Glomerular endothelial cell (primary cell): ENCODE measurements around the gene MPV17L2. TPM values are rescaled to one million over a fixed set of nuclear protein-coding genes. Genes with fewer than 3 reads are reported as not detected.
"Not testable (repeated sequence)": the region's sequence is repeated elsewhere in the genome, so short reads cannot be mapped to it uniquely, and the experiment has no call there.

Experiments used
- DNase-seq: peaks from one replicate; pipeline ENCODE4 v3.0.0-alpha.2; 2011; ENCODE audit warnings: low read depth, low spot score; ENCODE audit errors: extremely low read depth
- total RNA-seq: library from RNA; depleted of rRNA; stranded (reverse); fragments of >200 nt; gene quantifications from 2 replicates; pipeline ENCODE4 v1.2.3, GENCODE V29; 2015

Gene MPV17L2
- total RNA-seq = 30.7 and 36.3 TPM in 2 replicates

DNA sequence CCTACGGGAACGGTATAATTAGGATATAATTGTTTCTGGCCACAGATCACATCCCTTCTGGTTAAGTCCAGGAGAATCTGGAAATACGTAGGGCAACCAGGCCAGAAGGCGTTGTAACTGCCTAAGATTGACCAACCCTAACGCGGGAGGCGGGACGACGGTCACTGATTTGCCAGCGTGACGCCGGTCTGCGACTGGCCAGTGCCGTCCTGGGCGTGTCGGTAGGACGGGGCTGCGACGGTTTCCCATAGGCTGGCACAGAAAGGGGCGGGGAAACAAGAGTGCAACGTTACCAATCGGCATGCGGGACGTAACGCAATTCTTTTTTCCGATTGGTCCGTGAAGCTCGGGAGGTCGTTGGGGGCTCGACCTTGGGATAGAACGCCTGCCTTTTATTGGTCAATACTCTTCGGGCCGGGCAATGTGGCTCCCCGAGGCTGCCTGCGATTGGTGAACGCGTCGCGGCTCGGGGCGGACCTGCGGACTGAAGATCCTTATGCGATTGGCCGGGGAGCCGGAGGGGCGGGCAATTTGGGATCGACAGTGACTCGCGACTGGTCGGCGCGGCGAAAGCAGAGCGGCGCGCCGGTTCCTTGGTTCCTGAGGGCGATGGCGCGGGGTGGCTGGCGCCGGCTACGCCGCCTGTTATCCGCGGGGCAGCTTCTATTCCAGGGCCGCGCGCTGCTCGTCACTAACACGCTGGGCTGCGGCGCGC, at the start of gene MPV17L2:
MPV17L2 (plus strand) TSS at position 546 of the 715 bp plus-strand sequence; CDS start at position 610, 64 bp downstream.
- DNase-seq = peak; percentile 99

DNA sequence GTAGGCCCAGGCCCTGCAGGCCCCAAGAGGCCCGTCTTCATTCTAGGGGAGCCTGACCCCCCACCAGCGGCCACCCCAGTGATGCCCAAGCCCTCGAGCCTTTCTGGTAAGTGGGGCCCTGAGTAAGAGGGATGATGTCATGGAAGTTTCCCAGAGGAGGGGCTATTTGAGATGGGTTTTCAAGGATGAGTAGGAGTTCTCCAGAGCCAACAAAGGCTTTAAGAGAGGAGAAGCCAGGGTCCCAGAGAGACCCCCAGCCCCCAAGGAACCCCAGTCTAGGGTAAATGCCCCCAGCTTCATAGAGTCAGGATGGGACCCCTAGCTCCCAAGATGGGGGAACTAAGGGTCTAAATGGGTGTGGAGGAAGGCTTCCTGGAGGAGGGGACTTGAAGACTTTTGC, 49.1 kb upstream of the MPV17L2 start:
- no peak for DNase-seq

DNA sequence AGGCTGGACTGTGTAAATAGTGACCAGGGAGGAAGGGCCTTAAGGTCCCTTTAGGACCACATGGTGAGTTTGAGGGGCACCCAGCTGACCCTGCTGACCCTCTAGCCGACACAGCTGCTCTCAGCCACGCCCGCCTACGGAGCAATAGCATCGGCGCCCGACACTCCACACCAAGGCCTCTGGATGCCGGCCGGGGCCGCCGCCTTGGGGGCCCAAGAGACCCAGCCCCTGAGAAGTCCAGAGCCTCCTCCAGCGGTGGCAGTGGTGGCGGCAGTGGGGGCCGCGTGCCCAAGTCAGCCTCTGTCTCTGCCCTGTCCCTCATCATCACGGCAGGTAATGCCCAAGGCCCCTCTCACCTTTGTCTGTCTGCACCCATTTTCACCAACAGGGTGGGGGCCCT, 48.7 kb upstream of the MPV17L2 start:
- no peak for DNase-seq

DNA sequence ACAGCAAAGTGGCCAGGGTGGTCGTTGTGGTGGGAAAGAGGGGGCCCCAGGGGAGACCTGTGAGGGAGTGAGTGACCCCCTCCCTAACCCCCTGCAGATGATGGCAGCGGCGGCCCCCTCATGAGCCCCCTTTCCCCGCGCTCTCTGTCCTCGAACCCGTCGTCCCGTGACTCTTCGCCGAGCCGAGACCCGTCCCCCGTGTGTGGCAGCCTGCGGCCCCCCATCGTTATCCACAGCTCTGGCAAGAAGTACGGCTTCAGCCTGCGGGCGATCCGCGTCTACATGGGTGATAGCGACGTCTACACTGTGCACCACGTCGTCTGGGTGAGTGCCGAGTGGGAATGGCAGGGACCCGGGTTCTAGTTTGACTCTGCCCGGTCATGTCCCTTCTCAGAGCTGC, 48.1 kb upstream of the MPV17L2 start:
- no peak for DNase-seq

DNA sequence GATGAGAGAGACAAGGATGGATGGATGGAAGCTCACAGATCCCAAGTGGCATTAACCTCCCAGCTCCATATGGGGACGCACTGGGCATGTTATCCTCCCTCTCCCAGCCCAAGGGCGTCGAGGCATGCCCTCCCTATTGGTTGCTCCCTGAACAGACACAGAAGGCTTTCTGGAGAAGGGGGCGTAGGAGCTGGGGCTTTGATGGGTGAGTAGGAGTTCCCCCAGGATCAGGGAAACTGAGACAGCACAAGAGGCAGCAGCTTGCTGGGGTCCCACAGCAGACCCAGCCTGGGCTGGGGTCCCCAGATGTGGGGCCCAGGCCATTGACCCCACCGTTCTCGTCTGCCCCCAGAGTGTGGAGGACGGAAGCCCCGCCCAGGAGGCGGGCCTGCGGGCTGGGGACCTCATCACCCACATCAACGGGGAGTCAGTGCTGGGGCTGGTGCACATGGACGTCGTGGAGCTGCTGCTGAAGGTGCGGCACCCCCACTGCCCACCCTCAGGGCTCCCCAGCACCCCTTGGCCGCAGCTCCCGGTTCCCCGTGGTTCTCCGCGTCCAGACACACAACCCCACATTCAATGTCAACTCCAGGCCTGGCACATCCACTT, 47.5 kb upstream of the MPV17L2 start:
- no peak for DNase-seq

DNA sequence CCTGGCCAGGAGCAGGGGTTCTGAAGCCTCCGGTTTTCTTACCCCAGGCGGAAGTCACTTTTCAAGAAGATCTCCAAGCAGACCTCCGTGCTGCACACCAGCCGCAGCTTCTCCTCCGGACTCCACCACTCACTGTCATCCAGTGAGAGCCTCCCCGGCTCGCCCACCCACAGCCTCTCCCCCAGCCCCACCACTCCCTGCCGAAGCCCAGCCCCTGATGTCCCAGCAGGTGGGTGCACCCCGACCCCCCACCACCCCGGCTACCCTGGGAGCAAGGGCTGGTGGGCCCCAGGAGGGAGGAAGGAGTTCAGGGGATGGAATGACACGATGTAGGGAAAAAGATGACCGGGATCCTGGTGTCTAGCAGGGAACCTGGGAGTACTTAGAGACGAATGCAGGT, 45.6 kb upstream of the MPV17L2 start:
- DNase-seq = no peak

DNA sequence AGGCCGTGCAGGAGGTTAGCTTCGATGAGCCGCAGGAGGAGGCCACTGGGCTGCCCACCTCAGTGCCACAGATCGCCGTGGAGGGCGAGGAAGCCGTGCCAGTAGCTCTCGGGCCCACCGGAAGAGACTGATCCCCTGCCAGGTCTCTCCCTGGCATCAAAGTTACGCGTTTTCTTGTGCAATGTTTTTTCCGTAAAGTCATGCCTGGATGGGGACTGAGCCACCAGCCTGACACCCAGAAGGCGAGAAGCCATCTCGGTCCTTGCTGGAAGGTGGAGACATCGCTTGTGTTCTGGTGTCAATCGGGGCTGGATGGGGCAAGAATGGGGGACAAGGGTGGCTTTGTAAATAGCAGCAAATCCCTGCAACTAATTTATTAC, 43.4 kb upstream of the MPV17L2 start:
- no peak for DNase-seq

DNA sequence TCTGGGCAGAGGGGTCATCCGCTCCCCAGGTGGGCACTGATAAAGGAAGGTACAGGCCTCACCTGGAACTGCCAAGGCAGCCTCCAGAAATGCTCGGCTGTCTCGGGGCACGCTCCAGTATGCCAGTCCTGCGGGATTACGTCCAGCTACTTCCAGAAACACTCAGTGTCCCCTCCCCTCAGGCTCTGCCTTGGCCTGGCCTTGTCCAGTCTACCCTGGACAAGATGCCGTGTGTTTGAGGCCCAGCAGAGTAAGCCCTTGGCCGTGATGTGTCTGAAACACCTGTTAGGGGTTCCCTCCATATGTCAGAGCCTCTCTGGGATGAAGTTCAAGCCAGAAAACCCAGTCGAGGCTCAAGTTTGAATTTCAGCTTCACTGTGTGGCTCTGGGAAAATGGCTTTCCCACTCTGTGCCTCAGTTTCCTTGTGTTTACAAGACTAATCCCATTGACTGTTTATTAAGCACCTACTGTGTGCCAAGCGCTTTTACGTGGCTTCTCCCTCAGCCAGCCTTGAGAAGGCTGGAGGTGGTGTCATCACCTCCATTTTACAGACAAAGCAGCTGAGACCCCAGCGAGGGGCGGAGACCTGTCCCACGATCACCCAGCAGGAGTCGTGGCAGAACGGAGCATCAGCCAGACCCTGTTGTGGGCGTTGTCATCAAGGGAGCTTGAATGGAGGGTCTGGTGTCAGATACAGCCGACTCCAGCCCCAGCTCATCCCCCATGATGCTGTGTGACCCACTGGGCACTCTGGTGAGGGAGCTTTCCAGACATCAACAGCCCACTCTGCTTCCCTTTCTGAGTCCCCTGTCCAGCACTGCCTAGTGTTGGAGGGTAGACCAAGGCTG, 42.0 kb upstream of the MPV17L2 start:
- DNase-seq = no peak

DNA sequence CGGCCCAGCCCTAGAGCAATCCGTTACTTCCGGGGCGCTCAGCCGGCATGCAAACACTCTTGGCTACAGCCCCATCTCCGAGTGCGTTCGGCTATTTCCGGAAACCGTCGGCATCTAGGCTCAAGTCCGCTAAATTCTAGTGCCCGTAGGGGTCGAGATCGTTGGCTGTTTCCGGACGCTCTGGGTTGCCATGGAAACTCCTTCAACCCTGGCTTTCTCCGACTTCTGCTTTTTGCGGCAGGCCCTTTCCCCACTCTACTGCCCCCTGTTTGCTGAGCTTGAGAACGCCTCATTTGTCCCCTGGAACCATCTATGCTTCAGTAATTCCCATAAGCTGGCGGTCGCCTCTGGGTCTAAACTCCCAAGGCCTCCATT, 40.6 kb upstream of the MPV17L2 start:
- DNase-seq = peak; percentile 95

DNA sequence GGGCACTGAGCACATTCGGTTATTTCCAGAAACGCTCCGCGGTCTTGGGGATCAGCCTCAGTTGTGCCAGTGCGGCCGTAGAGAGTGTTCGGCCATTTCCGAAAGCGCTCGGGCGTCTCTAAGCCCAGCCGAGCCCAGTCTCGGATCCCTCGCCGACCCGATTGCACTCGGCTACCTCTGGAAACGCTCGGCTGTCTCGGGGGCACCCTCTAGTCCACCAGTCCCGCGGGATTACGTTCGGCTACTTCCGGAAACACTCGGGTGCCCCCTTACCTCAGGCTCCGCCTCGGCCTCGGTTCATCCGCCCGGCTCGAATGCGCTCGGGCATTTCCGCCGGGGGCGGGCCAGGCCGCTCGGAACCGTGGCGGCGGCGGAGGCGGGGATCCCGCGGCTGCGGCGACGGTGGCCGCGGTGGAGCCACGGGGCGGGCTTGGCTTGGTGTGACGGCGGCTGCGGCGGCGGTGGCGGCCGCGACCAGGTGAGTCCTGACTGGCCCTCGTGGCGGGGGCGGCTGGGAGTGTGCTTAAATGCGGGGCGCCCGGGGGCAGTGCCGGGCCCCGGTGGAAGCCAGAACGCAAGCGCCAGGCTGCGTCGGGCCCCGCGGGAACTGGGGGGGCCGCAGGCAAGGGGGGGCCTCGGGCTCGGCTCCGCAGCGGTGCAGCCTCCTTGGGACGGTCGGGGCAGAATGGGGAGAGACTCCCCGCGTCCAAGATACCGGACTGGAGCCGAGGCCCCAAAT, 40.0 kb upstream of the MPV17L2 start, which contains the start of gene PIK3R2:
PIK3R2 (plus strand) TSS at position 347 of the 739 bp plus-strand sequence. CDS start 2,717 bp downstream, outside the sequence.
- DNase-seq = peak; percentile 91

DNA sequence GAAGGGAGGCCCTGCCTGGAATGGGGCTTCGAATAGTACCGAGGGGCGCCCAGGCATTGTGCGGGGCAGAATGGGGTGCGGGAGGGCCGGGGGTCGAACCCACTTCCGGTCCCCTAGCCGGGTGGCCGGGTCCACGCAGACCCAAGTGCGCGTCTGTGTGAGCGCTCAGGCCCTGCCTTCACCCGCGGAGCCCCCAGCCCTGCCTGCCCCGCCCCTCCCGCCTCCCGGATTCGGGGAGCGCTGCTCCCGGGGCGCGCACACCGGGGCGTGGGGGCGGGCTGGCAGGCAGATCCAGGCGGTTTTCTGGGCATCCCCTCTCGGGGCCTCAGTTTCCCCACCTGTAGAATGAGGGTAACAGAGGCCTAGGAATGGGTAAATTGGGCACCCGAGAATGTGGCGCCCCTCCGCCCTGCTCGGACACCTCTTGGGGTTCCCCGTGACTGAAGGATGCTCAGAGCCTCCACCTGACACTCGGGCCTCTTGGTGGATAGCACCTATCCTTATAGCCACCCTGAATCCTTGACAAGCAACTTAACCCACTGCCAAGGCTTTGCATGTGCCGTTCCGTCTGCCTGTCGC, 39.4 kb upstream of the MPV17L2 start:
- no peak for DNase-seq

DNA sequence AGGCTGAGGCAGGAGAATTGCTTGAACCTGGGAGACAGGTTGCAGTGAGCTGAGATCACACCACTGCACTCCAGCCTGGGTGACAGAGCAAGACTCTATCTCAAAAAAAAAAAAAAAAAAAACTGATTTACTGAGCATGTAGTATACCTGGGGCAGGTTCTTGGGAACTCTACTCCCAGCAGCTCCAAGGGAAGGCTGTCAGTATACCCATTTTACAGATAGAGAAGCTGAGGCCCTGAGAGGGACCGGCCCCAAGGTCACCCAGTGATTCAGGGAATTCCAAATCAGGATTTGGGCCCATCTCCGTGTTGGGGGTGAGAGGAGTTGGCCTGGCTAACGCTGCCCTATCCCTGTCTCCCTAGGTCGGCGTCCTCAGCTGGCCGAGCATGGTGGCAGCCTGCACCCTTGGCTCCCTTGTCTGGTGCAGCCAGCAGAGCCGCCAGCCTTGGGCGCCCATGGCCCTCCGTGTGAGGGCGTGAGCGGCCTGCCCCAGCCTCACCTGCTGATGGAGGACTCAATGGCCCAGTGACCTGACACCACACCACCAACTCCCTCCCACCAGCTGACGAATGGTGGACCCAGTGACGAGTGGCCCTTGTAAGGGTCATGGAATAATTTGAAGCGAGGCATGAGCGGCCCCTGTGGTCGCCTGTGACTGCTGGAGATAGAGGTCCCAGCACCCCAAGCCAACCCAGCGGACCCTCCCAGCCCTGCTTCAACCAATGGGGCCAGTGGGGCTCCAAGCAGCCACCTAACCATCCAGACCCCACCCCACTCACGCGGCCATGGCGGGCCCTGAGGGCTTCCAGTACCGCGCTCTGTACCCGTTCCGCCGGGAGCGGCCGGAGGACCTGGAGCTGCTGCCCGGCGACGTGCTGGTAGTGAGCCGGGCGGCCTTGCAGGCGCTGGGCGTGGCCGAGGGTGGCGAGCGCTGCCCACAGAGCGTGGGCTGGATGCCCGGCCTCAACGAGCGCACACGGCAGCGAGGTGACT, 37.6 kb upstream of the MPV17L2 start:
- no peak for DNase-seq

DNA sequence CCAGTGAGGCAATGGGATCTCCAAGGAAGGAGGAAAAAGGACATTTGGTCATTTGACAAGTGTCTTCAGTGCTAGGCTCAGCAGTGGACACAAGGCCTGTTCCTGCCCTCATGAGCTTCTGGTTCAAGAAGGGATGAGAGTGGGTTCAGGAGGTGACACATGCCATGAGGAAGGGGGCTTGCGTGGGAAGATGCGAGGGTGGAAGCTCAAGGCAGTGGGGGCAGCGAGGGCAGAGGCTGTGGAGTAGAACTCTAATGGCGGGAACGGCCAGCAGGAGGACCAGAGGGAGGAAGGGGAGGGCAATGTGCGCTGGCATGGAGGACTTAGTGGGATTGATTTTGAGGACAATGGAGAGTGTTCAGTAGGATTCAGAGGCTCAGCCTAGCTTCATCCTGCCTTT, 36.8 kb upstream of the MPV17L2 start:
- DNase-seq = no peak

DNA sequence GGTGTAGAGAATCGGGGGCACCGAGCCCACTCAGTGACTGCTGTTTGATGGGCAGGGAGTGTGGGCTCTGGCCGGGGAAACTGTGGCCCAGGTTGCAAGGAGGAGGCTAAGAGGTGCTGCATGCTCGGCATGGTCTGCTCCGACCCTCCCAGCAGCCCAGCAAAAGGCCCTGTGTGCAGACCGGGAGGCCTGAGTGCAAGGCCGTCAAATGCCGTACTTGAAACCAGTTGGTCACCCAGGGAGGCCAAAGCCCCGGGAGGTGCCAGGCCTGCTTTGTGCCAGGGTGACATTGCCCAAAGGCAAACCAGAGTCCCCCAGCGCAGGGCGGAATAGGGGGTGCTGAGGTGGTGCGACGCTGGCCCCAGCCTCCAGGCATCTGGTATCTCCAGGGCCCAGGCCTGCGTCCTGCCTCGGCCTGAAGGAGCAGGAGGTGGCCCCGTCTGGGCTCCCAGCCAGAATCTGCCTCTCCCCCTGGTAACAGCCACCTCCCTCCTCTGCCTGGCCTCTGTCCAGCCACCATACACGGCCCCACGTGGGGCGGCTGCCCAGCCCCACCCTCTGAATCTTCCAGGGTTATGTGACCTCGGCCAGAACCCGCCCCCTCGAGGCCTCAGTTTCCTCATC, 36.1 kb upstream of the MPV17L2 start:
- DNase-seq = no peak

DNA sequence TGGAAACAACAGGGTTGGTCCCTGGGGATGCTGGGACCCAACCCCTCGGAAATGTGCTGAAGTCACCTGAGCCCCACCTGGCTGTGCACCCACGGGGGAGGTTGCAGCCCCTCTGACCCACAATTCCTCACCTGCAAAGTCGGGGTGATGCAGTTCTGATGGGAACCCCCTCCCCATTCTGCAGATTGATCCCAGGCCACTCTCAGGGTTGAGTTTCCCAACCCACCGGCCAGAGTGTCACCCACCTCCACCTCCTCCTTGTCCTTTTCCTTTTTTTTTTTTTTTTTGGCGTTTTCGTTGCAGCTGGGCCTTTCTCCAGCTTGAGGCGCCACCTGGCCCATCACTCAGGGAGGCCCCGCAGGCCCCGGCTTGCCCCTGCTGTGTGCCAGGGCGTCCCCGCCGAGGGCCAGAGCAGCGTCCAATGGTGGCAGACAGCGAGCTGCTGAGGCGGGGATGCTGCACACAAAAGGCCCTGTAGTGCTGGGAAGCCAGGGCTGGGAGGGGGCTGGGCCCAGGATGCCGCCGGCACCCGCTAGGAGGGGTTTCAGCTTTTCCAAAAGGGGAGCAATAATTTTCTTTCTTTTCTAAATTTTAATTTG, 35.5 kb upstream of the MPV17L2 start:
- DNase-seq = no peak

DNA sequence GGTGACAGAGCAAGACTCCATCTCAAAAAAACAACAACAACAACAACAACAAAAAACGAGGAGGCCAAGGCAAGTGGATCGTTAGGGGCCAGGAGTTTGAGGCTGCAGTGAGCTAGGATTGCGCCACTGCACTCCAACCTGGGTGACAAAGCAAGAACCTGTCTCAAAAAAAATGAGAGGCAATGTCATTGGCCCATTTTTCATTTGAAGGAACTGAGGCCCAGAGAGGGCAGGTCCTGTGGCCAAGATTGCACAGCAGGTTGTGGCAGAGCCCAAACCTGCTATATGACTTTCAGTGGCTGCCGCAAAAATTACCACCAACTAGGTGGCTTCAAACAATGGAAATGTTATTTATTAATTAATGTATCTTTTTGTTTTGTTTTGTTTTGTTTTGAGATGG, 34.6 kb upstream of the MPV17L2 start:
- no peak for DNase-seq

DNA sequence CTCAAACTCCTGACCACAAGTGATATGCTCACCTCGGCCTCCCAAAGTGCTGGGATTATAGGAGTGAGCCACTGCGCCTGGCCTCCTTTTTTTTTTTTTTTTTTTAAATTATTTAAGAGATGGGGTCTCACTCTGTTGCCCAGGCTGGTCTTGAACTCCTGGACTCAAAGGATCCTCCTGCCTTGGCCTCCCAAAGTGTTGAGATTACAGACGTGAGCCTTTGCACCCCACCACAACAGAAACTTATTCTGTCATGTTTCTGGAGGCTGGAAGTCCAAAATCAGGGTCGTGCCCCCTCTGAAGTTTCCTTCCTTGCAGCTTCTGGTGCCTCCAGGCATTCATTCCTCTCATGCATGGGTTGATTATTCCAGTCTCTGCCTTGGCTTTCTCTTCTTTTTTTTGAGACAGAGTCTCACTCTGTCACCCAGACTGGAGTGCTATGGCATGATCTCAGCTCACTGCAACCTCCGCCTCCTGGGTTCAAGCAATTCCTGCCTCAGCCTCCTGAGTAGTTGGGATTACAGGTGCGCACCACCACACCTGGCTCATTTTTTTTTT, 33.9 kb upstream of the MPV17L2 start:
- DNase-seq = not testable (repeated sequence)

DNA sequence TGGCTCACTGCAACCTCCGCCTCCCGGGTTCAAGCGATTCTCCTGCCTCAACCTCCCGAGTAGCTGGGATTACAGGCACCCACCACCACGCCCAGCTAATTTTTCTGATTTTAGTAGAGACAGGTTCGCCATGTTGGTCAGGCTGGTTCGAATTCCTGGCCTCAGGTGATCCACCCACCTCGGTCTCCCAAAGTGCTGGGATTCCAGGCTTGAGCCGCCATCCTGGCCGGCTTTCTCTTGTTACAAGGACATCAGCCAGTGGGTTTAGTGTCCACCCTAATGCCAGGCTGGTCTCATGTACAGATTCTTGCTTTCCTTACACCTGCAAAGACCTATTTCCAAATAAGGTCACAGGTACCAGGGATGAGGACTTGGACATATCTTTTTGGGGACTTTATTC, 33.2 kb upstream of the MPV17L2 start:
- no peak for DNase-seq
